Bronchus fibroblast of lung (primary cell): Measurements from ENCODE around the gene SPSB4. TPM values are rescaled to one million over a fixed set of nuclear protein-coding genes. Genes with fewer than 3 reads are reported as not detected.

Experiments used
- total RNA-seq: library from RNA; depleted of rRNA; stranded (reverse); fragments of >200 nt; gene quantifications from 2 replicates; pipeline ENCODE4 v1.2.3, GENCODE V29; 2015

SPSB4 gene
- total RNA-seq, result not detected in 2 replicates

DNA sequence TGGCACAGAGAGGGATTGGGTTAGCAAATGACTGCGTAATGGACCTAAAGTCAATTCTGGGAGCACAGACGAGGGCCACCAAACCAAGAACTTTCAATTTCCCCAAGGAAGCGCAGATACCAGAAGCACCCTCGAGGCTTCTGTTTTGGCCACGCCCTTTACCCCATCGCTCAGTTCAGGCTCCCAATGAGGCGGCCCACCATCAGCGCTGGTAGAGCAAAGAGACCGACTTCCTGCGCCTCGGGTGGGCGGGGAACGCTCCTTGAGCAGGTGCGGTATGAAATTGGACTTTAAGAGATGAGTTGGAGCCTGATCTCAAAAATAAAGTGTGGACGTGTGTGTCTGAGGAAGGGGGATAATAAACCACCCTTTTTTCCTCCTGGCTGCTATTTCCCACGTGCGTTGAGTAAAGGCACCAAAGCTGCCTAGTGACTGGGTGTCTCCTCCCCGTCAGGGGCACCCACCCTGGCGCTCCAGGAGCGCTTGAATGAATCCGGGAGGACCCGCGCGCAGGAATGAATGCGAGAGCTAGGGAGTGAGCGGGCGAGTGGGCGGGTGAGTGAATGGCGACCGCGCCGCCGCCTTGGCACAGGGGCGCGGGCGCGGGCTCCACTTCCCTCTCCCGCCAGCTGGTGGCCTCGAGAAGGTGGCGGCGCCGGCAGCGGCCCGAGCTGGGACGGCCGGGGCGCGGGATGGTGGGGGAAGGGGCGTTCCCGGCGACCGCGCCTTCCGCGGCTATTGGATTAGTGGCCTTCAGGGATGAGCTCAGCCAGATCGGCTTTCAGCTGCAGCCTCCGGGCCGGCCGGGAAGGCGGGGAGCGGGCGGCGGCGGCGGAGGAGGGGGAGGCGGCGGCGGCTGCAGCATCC lies at the start of gene SPSB4:
TSS of gene SPSB4 (plus strand) at position 772 of the 867 bp plus-strand sequence. CDS start 14,758 bp downstream, outside the sequence.

Other genes starting within 250 kb of the SPSB4 start
- gene SLC25A36, start 109.5 kb upstream of the SPSB4 start, total RNA-seq, result 20.5 and 34.3 TPM in 2 replicates
- gene PXYLP1, start 180.5 kb downstream of the SPSB4 start, total RNA-seq, result 5.5 and 6.2 TPM in 2 replicates